Parathyroid adenoma (tissue), 2 donors: Measurements from ENCODE around the gene SPN.

ENCODE experiments used
- H2AFZ ChIP-seq: fragments of 300-600 bp; sonication (generic); one replicate; pipeline ENCODE4 v1.7.0; 2017; ENCODE audit warnings: antibody characterized with exemption, mild to moderate bottlenecking
- H3K27ac ChIP-seq: fragments of 300-600 bp; sonication (generic); one replicate; pipeline ENCODE4 v1.7.0; 2017
- H3K27me3 ChIP-seq: fragments of 300-600 bp; sonication (generic); one replicate; pipeline ENCODE4 v1.7.0; 2017; ENCODE audit warnings: low read length; ENCODE audit not compliant: control insufficient read depth, insufficient read depth
- H3K36me3 ChIP-seq: fragments of 300-600 bp; sonication (generic); one replicate; pipeline ENCODE4 v1.7.0; 2017; ENCODE audit warnings: low read length; ENCODE audit not compliant: control insufficient read depth, insufficient read depth
- H3K4me1 ChIP-seq: fragments of 300-600 bp; sonication (generic); one replicate; pipeline ENCODE4 v1.7.0; 2017; ENCODE audit warnings: control low read depth
- H3K4me2 ChIP-seq: fragments of 300-600 bp; sonication (generic); one replicate; pipeline ENCODE4 v1.7.0; 2017; ENCODE audit warnings: low read length
- H3K4me3 ChIP-seq: fragments of 300-600 bp; sonication (generic); one replicate; pipeline ENCODE4 v1.7.0; 2017; ENCODE audit warnings: low read depth, low read length
- H3K79me2 ChIP-seq: fragments of 300-600 bp; sonication (generic); one replicate; pipeline ENCODE4 v1.7.0; 2017; ENCODE audit warnings: control low read depth
- H3K9ac ChIP-seq: fragments of 300-600 bp; sonication (generic); one replicate; pipeline ENCODE4 v1.7.0; 2017; ENCODE audit warnings: mild to moderate bottlenecking
- H3K9me3 ChIP-seq: fragments of 300-600 bp; sonication (generic); one replicate; pipeline ENCODE4 v1.7.0; 2017; ENCODE audit warnings: low read length; ENCODE audit not compliant: control insufficient read depth
- CTCF ChIP-seq: fragments of 300-600 bp; sonication (generic); IDR thresholded peaks from one replicate; pipeline ENCODE4 v1.7.0; 2017; ENCODE audit warnings: antibody characterized with exemption, mild to moderate bottlenecking
- donor health status: primary hyperparathyroidism.

The SPN gene

DNA sequence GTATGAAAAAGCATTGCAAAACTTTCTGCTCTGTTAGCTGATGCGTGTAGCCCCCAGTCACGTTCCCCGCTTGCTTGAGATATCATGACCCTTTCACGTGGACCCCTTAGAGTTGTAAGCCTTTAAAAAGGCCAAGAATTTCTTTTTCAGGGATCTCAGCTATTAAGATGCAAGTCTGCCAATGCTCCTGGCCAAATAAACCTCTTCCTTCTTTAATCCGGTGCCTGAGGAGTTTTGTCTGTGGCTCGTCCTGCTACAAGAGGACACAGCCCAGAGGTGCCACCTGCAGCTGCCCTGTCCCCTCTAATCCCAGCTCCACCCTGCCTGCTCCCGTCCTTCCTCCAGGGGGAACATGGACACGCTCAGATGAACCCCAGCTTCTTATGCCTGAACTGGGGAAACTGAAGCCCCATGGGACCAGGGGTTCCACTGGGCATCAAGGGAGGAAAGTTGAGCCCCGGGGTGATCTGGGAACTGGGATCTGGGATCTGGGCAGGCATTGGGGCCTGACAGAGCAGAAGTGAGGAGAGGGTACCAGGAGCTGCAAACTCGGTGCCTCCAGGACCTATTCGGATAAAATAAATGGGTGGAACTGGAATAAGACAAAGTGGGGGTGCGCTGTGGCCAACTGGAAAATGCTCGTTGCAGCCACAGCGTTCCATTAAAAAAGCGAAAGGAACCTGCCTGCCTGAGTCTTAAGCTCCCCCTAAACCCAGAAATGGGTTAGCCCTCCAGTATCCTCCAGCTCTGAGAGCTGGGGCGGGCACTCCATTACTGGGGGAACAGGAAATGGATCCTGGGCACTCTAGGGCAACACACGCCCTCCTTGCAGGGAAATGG, 35.7 kb downstream of the SPN start:
- Histone ChIP-seq H3K36me3 (no peaks in the 10 kb centered on the region), H3K4me2 (no peak overlapping the region), H3K27ac (no peak overlapping the region), H3K4me3 (no peak overlapping the region), H2AFZ (no peak overlapping the region), H3K27me3 (no peaks in the 10 kb centered on the region), H3K79me2 (no peaks in the 10 kb centered on the region), H3K9ac (no peak overlapping the region), H3K9me3 (no peaks in the 10 kb centered on the region), H3K4me1 (no peaks in the 10 kb centered on the region)
- TF ChIP-seq CTCF, result no peak

DNA sequence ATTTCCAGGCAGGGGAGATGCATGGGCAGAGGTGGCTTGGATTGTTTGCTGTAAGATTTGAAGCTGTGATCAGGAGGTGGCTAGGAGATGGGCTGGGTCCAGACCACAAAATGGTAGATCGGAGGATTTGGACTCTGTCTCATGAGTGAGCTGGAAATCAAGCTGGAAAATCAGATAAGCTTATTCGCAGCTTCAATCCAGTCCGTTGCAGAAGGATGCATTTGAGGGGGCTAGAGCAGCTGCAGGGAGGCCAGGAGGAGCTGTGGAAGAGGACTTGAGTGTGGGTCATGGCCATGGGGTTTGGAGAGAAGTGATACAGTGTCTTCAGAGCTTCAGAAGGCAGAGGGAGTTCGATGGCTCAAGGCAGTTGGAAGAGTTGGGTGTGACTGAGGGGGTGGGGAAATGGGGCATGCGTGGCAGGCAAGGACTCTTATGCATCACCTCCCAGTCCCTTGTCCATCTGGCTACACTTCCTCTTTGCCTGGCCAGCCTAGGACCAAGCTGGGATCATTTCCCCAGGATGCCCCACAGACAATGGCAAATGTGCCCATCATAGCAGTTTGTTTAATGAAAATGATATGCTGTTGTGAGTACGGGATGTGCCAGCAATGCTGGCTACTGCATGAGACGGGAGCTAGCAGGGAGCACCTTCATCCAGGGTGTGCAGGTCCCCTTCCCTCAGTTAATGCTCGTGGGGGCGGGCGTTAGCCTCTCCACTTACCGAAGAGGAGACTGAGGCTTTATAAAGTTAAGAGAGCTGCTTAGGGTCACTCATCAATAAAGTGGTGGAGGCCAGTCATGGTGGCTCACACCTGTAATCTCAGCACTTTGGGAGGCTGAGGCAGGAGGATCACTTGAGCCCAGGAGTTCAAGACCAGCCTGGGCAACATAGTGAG, 36.5 kb downstream of the SPN start:
- no peak overlapping the region for H3K9ac ChIP-seq
- H3K27me3 ChIP-seq, result no peaks in the 10 kb centered on the region
- H3K36me3 ChIP-seq, result no peaks in the 10 kb centered on the region
- no peaks in the 10 kb centered on the region for H3K79me2 ChIP-seq
- no peaks in the 10 kb centered on the region for H3K9me3 ChIP-seq
- H3K4me3 ChIP-seq, result no peak overlapping the region
- no peak overlapping the region for H2AFZ ChIP-seq
- no peak overlapping the region for H3K4me2 ChIP-seq
- no peaks in the 10 kb centered on the region for H3K4me1 ChIP-seq
- TF ChIP-seq CTCF, result no peak
- H3K27ac ChIP-seq, result no peak overlapping the region

GRCh38 chr16:29700253-29700987, 37.4 kb downstream of the SPN start:
- Histone ChIP-seq H2AFZ (peak overlapping the region; percentile 48), H3K4me1 (no peaks in the 10 kb centered on the region), H3K27me3 (no peaks in the 10 kb centered on the region), H3K9me3 (no peaks in the 10 kb centered on the region), H3K27ac (no peak overlapping the region), H3K79me2 (no peaks in the 10 kb centered on the region), H3K9ac (no peak overlapping the region), H3K4me3 (no peak overlapping the region), H3K36me3 (no peaks in the 10 kb centered on the region), H3K4me2 (no peak overlapping the region)
- TF ChIP-seq CTCF, result peak; percentile 94

DNA sequence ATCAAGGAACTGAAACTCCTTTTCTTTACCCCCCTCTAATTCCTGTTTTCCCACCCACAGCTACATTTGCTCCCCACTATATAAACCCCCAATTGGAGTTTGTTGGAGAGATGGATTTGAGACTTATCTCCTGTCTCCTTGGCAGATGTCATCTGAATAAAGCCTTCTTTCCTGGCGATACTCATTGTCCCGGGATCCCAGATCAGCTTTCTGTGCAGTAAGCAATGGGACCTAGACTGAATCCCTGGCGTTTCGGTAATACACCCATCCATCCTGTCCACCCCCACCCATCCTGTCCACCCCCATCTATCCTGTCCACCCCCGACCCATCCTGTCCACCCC, 38.1 kb downstream of the SPN start:
- H3K9me3 ChIP-seq, result no peaks in the 10 kb centered on the region
- no peak overlapping the region for H3K9ac ChIP-seq
- no peak for TF ChIP-seq CTCF
- no peaks in the 10 kb centered on the region for H3K27me3 ChIP-seq
- no peaks in the 10 kb centered on the region for H3K4me1 ChIP-seq
- H3K27ac ChIP-seq, result no peak overlapping the region
- H2AFZ ChIP-seq, result no peak overlapping the region
- no peak overlapping the region for H3K4me2 ChIP-seq
- no peaks in the 10 kb centered on the region for H3K79me2 ChIP-seq
- no peaks in the 10 kb centered on the region for H3K36me3 ChIP-seq
- H3K4me3 ChIP-seq, result no peak overlapping the region
